GM19455 (cell line): ENCODE results near the gene CES5A.
"Not testable (repeated sequence)": the region's sequence is repeated elsewhere in the genome, so short reads cannot be mapped to it uniquely, and the experiment has no call there.

Experiments
- ATAC-seq: cut with Tn5 transposase; IDR thresholded peaks from one replicate; pipeline ENCODE4 v1.9.1; 2021; ENCODE audit not compliant: unreplicated experiment

Gene CES5A, protein sequence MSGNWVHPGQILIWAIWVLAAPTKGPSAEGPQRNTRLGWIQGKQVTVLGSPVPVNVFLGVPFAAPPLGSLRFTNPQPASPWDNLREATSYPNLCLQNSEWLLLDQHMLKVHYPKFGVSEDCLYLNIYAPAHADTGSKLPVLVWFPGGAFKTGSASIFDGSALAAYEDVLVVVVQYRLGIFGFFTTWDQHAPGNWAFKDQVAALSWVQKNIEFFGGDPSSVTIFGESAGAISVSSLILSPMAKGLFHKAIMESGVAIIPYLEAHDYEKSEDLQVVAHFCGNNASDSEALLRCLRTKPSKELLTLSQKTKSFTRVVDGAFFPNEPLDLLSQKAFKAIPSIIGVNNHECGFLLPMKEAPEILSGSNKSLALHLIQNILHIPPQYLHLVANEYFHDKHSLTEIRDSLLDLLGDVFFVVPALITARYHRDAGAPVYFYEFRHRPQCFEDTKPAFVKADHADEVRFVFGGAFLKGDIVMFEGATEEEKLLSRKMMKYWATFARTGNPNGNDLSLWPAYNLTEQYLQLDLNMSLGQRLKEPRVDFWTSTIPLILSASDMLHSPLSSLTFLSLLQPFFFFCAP

DNA sequence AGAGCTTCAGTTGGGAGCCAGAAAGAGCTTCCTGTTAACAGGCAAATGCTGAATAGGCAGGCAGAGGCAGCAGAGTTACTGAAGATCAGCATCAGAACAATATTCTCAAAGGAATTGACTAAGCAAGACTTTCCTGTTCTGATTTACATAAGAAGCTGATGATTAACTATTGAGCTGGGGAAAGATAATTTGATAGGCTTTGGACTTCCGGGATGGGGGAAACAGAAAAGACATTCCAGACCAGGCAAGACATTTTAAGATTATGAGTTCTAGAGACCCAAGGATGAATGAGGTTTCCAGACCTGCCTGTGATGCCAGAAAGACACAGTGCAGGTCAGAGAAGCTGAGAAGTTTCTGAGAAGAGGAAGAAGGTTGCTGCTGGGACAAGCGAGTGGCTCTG lies at the start of gene CES5A:
Gene CES5A, minus strand, starts transcription at position 101 of the 400 bp plus-strand sequence. CDS start 152 bp downstream, outside the sequence.
- ATAC-seq = no peak

DNA sequence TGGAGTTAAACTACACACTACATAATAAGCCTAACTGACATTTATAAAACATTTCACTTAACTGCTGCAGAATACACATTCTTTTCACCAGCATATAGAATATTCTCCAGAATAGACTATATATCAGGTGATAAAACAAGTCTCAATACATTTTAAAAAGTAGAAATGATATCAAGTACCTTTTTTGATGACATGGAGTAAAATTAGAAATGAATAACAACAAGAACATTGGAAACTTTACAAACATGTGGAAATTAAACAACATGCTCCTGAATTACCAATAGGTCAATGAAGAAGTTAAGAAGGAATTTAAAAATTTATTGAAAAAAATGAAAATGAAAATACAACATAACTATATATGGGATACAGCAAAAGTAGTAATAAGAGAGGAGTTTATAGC lies 47.5 kb upstream of the CES5A start:
- no peak for ATAC-seq

DNA sequence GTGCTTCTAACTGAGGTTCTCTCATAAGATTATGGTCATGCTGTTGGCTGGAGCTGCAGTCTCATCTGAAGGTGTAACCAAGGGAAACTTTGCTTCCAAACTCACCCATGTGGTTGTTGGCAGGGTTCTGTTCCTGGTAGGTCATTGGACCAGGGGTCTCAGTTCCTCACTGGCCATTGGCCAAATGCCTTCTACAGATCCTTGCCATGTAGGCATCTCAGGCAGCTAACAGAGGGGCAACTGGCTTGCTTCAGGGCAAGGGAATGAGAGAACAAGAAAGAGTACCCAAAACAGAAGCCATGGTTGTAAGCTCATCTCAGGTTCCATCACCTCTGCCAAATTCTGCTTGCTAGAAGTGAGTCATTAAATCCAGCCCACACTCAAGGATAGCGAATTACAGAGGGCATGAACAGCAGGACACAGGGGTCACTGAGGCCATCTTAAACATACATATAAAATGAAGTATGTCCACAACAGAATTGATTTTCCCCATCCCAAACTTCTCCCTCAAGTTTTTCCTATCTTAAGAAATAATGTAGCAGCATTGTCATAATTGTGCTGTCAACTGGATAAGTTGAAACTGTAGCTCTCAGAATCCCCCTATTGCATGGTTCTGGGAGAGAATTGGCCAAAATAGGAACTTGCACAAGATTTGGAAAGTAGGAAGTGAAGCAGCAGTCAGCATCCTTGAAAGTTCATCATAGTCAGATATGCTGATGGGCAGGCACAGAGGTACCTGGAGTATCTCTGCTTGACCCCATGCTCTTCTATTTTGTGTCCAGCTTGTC lies 42.4 kb upstream of the CES5A start:
- no peak for ATAC-seq

DNA sequence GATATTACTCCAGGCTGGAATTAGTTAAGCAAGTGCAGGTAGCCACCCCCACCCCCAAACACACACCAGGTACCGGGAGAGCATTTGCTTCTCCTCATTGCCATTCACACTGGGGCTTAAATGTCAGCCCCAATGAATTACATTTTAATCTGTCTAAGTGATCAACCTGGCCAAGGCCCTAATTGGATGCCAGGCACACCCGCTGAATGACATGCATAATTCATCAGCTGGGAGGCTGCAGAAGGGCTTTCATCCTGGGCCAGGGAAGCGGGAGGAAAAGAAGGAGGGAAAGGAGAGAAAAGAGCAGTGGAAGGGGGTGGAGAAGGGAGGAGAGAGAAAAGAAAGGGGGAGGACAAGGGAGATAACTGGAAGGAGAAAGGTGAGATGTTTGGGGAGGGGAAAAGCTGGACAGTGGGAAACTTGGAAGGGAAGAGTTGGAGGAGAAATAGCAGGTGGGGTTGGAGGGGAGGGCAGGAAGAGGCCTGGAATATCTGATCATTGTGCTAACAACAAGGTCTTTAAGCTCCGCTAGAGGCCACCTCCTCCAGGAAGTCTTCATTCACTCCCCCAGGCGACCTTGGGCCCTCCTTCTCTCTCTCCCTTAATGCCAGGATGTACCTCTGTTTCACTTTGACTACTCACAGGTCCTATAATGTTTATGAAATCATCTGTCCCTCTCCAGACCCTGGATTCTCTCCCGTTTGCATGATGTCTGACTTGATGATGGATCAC lies 40.1 kb upstream of the CES5A start:
- no peak for ATAC-seq

DNA sequence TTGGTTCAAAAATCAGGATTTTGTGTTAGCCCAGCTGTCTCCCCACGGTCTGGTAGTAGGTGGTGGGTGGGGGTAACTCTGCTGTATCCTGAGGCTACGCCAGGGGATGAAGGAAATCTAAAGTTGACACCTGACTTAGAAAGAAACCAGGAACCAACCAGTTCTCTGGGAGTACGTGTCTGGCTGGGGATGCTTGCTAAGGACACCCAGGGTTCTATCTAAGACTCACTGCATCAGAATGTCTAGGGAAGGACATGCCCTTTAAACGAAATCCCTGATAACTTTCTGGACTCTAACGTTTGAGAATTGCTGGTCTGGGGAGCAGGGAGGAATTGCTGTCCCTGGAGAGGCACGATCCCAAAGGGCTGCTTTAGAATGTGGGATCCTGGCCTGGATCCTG lies 39.2 kb upstream of the CES5A start:
- no peak for ATAC-seq

DNA sequence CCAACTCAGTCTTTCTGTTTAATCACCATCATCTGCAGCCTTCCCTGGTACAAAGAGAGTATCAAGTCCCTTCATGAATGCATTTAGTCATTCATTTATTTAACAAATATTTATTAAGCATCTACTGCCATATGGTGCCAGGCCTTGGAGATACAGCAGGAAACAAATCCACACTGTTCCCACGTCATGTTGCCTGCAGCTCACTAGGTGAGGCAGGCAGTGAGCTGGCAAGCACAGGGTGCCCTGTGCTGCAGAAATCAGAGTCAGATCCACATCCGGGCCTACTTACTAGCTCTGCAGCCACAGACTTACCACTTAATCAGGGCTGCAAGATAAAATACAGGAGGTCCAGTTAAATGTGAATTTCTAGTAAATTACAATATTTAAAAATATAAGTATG lies 38.5 kb upstream of the CES5A start:
- ATAC-seq = no peak

DNA sequence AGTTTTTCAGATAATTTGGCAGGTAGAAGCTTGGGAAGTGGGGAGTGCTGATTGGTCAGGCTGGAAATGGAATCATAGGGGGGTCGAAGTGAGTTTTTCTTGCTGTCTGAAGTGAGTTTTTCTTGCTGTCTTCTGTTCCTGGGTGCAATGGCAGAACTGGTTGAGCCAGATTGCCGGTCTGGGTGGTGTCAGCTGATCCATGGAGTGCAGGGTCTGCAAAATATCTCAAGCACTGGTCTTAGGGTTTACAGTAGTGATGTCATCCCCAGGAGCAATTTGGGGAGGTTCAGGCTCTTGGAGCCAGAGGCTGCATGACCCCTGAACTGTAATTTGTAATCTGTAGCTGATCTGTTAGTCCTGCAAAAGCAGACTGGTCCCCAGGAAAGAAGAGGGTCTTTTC lies 37.9 kb upstream of the CES5A start:
- not testable (repeated sequence) for ATAC-seq

DNA sequence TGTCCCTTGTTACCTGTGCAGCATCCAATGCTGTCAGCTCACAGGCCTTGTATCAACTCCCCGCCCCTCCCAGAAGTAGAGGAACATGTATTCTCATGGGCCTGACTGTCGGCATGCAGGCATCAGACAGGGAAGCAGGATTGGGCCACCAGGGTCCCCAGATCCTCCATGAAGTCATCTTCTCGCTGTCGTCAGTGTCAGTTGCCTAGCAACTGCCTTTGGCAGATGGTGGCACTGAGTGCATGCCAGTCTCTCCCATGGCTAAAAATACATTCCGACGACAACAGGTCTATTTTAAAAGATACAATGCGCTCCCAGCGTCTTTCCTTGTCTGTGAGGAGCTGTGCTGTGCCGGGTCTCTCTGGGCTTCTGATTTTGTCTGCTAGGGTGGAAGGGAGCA lies 36.8 kb upstream of the CES5A start:
- no peak for ATAC-seq

DNA sequence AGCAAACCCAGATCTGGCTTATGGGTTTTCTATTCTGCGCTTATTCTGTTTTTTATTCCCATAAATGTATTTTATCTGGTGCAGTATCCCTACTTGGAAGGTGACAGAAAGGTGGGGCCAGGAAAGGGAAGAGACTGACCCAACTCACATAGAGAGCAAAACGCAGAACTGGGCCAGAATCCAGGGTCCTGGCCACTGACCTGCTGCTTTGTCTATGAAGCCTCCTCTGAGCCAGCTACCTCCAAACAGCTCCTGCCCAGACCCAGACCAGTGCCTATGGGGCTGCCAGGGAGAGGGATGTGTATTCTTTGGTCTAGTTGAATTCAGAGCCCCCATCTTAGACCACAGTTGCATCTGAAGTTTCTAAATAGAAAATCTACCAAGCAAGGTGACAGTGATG lies 36.4 kb upstream of the CES5A start:
- ATAC-seq = no peak

DNA sequence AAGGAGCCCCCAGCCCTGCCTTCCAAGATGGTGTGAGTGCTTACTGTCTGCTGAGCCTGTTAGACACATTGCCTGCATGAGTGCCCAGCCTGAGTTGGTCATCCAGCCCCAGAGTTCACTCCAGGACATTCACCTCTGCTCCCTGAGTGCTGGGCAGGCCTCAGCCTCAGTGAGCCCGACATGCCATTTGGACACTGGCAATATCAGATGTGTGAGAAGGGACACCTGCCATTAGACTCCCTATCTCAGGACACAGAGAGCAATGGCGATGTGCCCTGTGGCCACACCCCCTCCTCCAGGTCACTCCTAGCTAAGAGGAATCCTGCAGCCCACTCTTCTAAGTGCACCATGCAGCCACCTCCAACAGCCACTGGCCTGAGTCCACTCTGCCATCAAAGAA lies 34.7 kb upstream of the CES5A start:
- ATAC-seq = no peak

DNA sequence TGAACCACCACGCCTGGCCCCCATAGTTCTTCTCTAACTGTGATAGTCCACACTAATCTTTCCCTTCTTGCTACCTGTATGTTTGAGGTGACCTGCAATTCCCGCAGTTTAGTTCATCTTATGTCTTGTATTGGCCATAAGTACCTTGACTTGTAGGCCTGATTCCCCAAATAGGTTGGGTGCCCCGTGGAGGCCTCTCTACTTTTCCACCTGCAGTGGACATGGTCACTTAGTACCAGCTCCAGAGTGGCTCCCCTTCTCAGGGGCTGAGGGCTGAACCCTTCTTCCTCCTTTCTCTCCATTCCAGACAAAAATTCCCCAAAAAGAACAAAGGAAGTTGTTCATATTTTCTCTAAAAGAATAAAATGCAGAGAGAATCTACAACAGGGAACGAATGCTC lies 33.5 kb upstream of the CES5A start:
- ATAC-seq = no peak

DNA sequence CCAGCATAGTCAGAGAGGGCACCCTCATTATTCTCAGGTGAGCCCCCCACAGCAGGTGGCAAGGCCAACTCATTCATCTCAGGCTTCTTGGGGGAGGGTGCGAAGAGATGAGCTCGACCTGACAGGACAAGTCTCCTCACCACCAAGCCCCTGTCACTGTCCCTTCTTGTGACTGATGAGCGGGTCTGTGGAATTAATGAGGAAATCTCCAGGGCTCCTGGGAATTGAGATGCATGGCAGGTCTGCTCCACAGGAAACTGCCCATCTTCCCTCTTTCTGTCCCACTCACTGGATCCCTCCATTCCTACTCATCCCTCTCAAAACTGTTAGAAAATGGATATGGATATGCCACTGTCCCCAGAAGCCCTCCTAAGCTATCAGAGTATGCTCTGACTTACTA lies 32.5 kb upstream of the CES5A start:
- ATAC-seq = no peak

DNA sequence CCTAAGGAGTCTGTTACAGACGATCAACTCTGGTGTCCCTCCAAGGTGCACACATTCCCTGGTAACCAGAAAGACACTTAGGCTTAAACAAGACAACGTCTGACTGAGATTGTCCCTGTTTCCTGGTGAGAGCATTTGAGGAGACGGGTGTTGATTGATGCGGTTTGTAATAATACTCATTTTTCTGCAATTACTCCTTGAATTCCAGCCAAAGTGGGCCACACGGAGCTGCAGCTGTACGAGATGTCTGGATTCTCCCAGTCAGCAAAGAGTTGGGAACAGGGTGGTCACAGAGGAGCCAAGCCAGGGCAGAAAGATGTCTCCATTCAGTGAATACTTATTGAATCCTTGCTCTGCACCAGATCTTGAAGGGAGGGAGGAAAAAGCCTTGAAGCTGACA lies 30.9 kb upstream of the CES5A start:
- no peak for ATAC-seq

DNA sequence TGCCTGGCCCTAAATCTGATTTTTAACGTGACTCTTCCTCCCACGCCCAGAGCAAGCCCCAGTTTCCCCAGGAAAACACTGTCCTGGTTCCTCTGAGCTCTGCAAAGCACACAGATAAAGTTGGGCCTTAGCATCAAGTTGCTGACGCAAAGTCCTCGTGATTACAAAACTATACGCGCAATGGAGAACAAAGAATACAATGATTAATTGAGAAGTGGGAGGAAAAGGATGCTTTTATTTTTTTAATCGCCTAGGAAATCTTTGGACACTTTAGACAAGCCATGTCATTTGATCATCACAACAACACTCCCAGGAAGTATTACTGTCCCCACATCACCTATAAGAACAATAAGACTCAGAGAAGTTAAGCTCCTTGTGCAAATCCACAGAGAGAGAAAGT lies 30.5 kb upstream of the CES5A start:
- no peak for ATAC-seq

DNA sequence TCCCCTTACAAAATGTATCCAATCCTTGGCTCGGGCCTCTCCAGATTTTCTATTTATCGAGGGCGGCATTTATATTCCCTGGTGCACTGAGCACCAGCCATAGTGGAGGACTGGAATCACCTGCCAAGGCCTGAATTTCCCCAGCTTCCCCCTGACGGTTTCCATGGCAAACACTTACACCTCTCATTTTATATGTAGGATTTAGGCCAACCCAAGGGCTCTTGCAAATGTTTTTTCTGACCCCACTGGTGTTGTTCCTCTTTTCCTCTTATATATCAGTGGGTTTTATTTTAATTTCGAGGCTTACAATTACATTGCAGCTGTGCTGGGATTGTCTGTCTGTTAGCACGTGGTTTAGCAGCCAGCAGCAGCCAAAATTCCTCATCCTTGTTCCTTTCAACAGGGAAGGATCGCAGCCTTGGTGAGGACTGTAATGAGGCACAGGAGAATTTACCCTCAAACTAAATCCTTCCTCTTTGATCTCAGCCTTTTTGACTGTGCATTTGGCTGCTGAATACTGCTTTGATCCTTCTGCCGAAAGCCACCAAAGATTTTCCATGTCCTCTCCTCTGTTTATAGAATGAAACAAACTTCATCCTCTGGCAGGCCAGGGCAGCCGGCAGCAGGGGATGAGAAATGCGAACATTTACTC lies 26.5 kb upstream of the CES5A start:
- ATAC-seq = no peak

DNA sequence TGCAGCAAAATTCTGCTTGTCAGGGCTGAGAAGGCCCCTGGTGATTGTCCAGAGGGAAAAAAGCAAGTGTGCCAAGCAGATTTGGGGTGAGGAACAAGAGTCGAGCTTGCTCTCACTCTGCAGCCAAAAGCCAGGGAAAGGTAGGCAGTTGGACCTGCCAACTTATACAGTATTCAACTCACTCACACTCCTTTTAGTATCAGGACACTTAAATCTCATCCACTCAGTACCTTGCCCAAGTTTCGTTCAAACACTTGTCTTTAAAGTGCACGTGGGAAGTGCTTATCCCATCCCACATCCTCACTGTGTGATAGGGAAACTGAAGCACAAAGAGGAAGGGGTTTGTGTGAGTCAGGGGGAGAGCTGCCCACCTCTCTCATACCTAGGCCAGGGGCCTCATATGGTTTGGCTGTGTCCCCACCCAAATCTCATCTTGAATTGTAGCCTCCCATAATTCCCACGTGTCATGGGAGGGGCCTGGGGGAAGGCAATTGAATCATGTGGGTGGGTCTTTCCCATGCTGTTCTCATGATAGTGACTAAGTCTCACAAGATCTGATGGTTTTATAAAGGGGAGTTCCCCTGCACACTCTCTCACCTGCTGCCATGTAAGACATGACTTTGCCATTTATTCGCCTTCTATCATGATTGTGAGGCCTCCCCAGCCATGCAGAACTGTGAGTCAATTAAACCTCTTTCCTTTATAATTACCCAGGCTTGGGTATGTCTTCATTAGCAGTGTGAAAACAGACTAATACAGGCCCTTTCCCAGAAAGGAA lies 25.6 kb upstream of the CES5A start:
- no peak for ATAC-seq

DNA sequence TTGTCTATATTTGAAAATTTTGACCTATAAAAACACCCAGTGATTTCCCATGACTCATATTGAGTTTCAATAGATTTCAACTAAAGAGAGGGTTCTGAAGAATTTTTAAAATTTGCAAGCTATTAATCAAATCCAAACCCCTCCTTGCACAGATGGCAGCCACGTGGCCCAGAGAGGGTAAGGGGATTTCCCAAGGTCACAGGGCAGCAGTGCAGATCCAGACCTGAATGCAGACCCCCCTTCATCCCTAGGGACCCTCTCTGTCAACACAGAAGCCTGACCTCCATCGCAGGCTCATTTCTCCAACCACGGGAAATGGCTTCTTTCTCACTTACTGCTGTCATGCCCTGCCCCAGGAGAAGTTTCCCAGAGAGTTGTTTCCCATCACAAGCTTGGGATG lies 24.7 kb upstream of the CES5A start:
- ATAC-seq = no peak

DNA sequence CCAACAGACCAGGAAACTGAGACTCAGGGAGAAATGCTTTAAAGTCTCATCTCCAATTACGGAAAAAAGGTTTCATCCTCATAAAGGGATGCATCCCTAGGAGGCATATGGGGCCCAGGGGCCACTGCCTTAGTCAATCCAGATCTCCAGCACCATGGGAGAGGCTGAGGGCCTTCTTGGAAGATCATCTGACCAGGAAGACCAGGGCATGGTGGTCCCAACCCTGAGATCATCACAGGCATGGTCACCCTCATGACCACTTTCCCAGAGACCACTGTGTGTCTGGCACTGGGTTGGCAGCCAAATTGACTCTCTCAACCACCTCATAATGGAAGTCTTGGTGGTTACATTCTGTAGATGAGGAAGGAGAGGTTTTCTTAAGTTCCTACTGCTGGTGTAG lies 23.4 kb upstream of the CES5A start:
- no peak for ATAC-seq

DNA sequence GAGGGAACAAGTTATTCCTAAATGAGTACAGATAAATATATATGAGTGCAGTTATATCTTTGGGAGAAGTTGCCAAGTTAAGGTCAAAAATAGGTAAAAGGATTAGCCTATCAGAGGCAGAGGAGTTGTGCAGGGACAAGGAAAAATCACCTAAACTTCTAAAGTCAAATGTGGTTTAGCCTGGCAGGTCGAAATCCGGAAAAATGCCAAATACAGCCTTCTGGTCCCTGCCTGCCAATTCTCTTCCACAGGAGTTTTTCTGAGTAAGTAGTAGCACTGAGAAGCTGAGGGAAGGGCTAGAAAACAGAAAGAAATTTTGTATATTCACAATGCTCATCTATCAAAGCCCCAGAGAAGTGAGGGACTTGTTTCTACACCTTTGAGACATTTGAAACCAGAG lies 17.6 kb upstream of the CES5A start:
- ATAC-seq = no peak

DNA sequence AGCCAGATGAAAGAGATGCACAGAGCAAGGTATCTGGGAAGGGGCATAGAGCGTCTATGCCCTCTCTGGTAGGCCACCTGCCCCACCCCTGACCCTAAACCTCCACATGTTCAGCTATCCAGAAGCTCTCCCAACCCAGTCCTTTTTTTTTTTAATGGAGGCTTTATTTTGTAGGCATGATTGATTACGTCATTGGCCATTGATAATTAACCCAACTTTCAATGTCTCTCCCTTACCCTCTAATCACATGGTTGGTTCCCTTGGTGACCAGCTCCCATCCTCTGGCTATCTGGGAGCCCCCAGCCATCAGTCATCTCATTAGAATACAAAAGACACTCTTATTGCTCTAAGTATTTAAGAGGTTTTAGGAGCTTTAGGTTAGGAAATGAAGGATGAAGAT lies 14.3 kb upstream of the CES5A start:
- no peak for ATAC-seq
